Measurements from ENCODE around the gene LIN54.

LIN54 gene

DNA sequence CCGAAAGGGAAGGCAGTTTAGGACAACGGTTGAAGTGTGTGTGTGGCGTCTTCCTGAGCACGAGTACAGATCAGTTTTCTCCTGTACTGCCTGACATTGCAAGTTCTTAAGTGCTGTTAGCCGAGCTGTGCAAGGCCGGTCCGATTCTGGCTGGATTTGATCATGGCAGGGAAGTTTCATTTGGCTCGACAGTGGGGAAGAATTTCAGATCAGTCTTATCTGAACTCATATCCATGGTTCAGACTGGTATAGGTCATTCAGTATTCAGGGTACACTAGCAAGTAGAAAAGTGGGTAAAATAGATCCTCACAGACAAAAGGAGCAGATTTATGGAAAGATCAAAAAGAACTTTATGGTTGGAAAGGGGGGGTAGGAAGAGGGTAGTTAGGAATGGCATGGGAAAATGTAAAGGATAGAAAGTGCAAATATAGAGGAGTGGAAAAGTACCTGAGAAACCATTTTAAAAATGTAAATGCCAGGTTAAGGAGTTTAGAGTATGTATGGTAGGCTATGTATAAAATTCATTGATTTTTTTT lies 109.4 kb downstream of the LIN54 start:
- DNase-seq (ENCODE audit: low read depth): no peak
- peak overlapping the region; percentile 82 for H3K4me3 ChIP-seq (ENCODE audit: control insufficient read depth, low read depth, low read length)
- TF ChIP-seq, protein P1, sequence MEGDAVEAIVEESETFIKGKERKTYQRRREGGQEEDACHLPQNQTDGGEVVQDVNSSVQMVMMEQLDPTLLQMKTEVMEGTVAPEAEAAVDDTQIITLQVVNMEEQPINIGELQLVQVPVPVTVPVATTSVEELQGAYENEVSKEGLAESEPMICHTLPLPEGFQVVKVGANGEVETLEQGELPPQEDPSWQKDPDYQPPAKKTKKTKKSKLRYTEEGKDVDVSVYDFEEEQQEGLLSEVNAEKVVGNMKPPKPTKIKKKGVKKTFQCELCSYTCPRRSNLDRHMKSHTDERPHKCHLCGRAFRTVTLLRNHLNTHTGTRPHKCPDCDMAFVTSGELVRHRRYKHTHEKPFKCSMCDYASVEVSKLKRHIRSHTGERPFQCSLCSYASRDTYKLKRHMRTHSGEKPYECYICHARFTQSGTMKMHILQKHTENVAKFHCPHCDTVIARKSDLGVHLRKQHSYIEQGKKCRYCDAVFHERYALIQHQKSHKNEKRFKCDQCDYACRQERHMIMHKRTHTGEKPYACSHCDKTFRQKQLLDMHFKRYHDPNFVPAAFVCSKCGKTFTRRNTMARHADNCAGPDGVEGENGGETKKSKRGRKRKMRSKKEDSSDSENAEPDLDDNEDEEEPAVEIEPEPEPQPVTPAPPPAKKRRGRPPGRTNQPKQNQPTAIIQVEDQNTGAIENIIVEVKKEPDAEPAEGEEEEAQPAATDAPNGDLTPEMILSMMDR (conservative IDR thresholded peaks at IDR 0.05; ENCODE audit: control insufficient read depth, insufficient read depth, low read depth, low read length): no peak

DNA sequence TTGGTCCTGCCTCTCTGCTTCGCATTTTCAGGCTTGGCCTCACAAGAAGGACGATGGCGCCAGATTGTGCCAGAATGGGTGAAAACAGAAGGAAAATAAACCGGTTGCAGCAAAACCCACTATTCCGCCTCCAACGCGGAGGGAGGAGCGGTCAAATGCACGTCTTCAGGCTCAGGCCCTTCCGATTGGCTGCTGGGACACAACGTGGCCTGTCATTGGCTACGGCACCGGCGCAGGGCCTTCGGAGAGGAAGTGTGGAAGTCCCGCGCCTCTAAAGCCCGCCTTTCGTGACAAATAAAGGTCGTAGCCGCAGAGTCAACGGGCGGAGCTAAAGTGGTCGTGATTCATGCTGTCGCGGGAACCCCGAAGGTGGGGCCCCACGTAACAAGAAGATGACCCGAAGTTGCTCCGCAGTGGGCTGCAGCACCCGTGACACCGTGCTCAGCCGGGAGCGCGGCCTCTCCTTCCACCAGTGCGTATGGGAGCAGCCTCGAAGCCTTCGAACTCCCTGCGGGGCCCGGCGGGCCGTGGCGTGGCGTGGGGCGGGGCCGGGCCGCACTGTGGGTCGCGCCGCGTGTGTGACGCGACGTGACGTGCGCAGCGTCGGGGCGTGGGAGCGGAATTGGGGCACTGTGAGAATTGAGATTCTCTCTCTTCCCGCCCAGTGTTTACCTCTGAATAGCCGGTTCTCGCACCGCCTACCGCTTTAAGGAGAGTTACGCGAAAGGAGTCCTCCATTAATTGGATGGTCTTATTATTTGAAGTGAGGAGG lies 110.0 kb downstream of the LIN54 start, which contains the start of gene THAP9:
Gene THAP9, plus strand, starts transcription at position 325 of the 772 bp plus-strand sequence. Its CDS starts 68 bp downstream, at position 393.
- DNase-seq (ENCODE audit: low read depth): peak; percentile 99
- TF ChIP-seq, protein P1 (conservative IDR thresholded peaks at IDR 0.05; ENCODE audit: control insufficient read depth, insufficient read depth, low read depth, low read length): no peak

DNA sequence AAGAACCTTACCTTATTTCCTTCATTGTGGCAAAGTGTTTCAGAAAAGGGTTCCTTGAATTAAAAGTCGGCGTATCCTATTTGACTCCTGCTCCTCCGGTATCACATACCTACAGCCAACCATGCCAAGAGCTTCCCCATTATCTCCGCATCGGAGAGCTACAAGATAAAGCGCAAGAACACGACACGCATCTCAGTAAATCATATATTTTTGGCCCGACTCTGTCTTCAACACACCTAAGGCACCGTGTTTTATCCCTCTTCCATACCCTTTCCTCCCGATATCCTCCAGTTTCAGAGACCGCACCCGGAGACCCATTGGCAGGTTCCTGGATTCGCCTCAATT lies 110.6 kb downstream of the LIN54 start:
- peak overlapping the region; percentile 82 for H3K4me3 ChIP-seq (ENCODE audit: control insufficient read depth, low read depth, low read length)
- TF ChIP-seq, protein P1 (conservative IDR thresholded peaks at IDR 0.05; ENCODE audit: control insufficient read depth, insufficient read depth, low read depth, low read length): no peak
- no peak for DNase-seq (ENCODE audit: low read depth)

More for the DNA sequence above, 110.0 kb downstream of the LIN54 start, which contains the start of gene THAP9:
- peak within 1 kb of the TSS; percentile 82 for H3K4me3 ChIP-seq (ENCODE audit: control insufficient read depth, low read depth, low read length)

DNA sequence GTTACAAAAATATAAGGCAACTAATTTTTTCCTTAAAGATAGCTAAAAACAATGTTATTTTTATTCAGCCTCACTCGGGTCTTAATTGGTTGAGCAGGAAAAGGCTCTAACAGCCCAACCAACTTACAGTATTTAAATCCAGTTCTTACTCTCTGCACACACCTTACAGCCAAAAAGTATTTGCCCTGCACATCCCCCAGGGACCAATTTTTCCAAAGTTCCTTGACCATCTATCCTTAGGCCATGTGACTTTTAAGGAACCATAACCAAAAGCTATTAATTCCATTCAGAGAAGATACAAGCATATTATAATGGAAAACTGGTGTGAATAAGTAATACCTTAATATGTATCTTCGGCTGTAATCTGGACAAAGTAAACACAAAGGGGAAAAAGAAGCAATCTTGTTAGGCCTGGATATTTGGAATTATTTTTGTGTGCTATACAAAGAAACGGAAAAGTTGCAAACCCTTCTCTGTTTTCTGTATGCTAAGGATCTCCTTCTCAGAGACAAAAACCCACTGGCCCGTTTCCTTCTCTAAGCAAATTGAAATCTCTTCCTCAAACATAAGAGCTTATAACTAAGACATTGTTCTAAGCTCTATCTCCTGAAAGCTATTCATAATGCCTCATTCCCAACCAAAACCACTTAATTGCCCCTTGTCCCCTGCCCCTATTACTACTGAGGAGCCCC lies 111.1 kb downstream of the LIN54 start:
- peak; percentile 40 for DNase-seq (ENCODE audit: low read depth)
- peak overlapping the region; percentile 82 for H3K4me3 ChIP-seq (ENCODE audit: control insufficient read depth, low read depth, low read length)
- TF ChIP-seq, protein P1 (conservative IDR thresholded peaks at IDR 0.05; ENCODE audit: control insufficient read depth, insufficient read depth, low read depth, low read length): no peak

DNA sequence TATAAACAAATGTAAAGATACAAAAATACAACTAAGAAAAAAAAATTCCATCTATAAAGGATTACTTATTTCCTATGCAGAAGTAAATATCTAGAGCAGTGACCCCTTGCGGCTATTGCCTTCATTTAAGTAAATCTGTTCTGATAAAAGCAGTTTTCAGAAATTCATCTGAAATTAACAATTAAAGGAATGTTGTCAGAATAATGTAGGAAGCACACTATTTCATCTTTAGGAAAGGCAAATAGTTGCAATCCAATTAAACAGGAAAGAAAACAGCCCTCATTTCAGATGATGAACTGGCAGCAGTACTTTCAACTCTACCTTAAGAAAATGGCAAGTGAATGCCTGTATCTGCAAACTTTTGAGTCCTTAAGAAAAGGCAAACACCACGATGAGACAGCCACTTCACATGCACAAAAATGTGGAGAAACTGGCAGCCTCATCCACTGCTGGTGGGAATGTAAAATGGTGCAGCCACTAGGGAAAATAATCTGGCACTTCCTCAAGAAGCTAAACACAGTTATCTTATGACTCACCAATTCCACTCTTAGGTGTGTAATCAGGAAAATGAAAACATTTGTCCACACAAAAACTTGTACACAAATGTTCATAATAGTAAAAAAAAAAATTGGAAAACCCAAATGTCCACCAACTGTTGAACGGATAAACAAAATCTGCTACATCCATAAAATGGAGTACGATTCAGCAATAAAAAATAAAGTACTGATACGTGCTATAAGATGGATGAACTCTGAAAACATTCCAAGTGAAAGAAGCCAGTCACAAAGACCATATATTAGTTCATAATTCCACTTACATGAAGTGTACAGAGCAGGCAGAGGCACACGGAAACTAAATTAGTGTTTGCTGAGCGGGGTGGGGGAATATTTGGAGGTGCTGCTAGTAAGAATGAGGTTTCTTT lies 112.0 kb downstream of the LIN54 start:
- DNase-seq (ENCODE audit: low read depth): peak; percentile 95
- TF ChIP-seq, protein P1 (conservative IDR thresholded peaks at IDR 0.05; ENCODE audit: control insufficient read depth, insufficient read depth, low read depth, low read length): peak; percentile 36
- H3K4me3 ChIP-seq (ENCODE audit: control insufficient read depth, low read depth, low read length): peak overlapping the region; percentile 82

DNA sequence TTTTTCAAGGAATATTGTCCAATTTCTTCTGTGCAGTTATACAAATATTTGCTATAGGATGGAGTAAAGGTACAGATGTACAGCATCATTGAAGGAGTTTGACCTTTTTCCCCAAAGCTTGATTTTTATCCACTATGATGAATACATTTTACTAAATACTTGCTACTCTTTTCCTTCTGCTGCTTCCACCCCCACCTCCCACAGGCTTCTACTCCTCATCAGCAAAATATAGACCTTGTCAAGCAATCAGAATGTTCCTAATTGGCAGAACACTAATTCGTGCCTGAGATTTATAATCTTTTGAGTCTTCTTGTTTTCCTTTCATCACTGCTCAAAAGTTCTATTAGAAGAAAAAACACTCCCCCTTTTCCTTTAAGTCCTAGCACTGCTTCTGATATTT lies 113.9 kb downstream of the LIN54 start:
- TF ChIP-seq, protein P1 (conservative IDR thresholded peaks at IDR 0.05; ENCODE audit: control insufficient read depth, insufficient read depth, low read depth, low read length): no peak

More for the DNA sequence above, 113.9 kb downstream of the LIN54 start:
- H3K4me3 ChIP-seq (ENCODE audit: control insufficient read depth, low read depth, low read length): no peak overlapping the region
- DNase-seq (ENCODE audit: low read depth): no peak

All from fibroblast of mammary gland (primary cell).